ENCODE measurements around the gene HTRA3. TPM values are rescaled to one million over a fixed set of nuclear protein-coding genes. Genes with fewer than 3 reads are reported as not detected.

Gene HTRA3
- total and polyA plus RNA-seq, 2 of the 8 experiments (the other 6 are each of a cell fraction or from before 2014, with no cell fraction given), result 3.2 to 5.8 TPM

DNA sequence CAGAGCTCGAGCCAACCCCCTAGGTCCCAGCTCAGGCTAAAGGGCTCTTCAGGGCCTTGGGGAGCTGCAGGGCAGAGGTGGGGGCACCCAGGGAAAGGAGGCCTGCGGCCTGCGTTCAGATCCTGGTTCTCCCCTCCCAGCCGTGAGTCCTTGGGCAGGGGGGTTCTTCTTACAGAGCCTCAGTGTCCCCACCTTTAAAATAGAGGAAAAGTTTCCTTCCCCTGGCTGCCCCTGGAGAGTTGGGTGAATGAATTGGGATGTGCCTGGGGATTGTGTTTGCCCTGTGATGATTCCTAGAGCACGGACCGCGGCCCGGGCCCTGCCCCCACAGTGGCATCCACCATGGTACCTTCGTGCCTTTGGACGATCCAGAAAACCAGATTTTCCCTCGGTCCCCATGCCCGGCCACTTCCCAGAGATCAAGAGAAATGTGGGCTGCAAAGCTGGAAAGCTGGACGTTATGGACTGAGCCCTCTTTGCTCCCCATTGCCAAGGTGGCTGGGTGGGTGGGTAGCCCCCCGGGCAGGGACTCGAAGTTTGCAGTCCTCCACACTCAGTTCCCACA, 11.4 kb downstream of the HTRA3 start:
- H3K36me3 ChIP-seq (ENCODE audit: control insufficient read depth in 2 of 4, insufficient read depth in 4 of 4, low read length in 3 of 4), result no peaks in the 10 kb centered on the region
- H3K79me1 ChIP-seq (ENCODE audit: low read depth, low read length), result no peaks in the 10 kb centered on the region
- POLR2A ChIA-PET (ENCODE audit: partially characterized antibody), result interaction anchor here (1.6 kb wide), 1 partner anchor 10 kb away, joined by 4 read pairs; no protein-coding TSS in a partner anchor
- H3K23ac ChIP-seq (ENCODE audit: insufficient read length), result no peak overlapping the region
- H4K5ac ChIP-seq (ENCODE audit: insufficient read length, low read depth, low read length), result no peak overlapping the region
- no peak overlapping the region for H2BK20ac ChIP-seq (ENCODE audit: low read length)
- H3K4ac ChIP-seq (replicated peaks; ENCODE audit: insufficient read length, low read depth, low read length), result no peak overlapping the region
- H3K9me3 ChIP-seq (ENCODE audit: insufficient read depth in 2 of 2, low read depth in 1 of 2, low read length in 1 of 2), result no peaks in the 10 kb centered on the region
- H3K79me2 ChIP-seq (ENCODE audit: control insufficient read depth in 1 of 2, insufficient read depth in 2 of 2, low read length in 2 of 2), result no peaks in the 10 kb centered on the region
- no peaks in the 10 kb centered on the region for H3K27me3 ChIP-seq (replicated peaks in 1 of 4; ENCODE audit: control insufficient read depth in 3 of 4, extremely low read depth in 1 of 4, insufficient read depth in 3 of 4, low read length in 3 of 4)
- DNase-seq (ENCODE audit: low read depth in 1 of 2, low spot score in 2 of 2) (no peak), FAIRE-seq (no peak)
- H3K4me2 ChIP-seq (ENCODE audit: insufficient read depth in 1 of 2, low read depth in 2 of 2, low read length in 2 of 2), result no peak overlapping the region
- no peak overlapping the region for H3K18ac ChIP-seq (ENCODE audit: extremely low read depth, low read length)
- H3K23me2 ChIP-seq (ENCODE audit: low read depth, low read length), result no peaks in the 10 kb centered on the region
- no peak overlapping the region for H3K27ac ChIP-seq (ENCODE audit: low read depth, low read length)
- no peak overlapping the region for H2BK5ac ChIP-seq (ENCODE audit: low read depth, low read length)
- H4K91ac ChIP-seq (replicated peaks; ENCODE audit: insufficient read length, low read length), result no peak overlapping the region
- CTCF ChIA-PET (ENCODE audit: partially characterized antibody), result interaction anchor here (0.6 to 3.7 kb wide), 7 partner anchors 9 to 716 kb away, joined by 3 to 14 read pairs (median 4); no protein-coding TSS in a partner anchor
- no peak overlapping the region for H2AFZ ChIP-seq (ENCODE audit: low read length)
- H3K14ac ChIP-seq (ENCODE audit: insufficient read length), result no peak overlapping the region
- no peak overlapping the region for H2BK120ac ChIP-seq (replicated peaks; ENCODE audit: low read depth, low read length)
- H3K56ac ChIP-seq (replicated peaks; ENCODE audit: insufficient read length, low read depth, low read length), result no peak overlapping the region
- no peak overlapping the region for H3K4me3 ChIP-seq (ENCODE audit: extremely low read depth in 1 of 4, insufficient read depth in 2 of 4, low read depth in 3 of 4, low read length in 4 of 4)
- no peak overlapping the region for H3K9ac ChIP-seq (replicated peaks in 1 of 4; ENCODE audit: extremely low read depth in 1 of 4, low read depth in 3 of 4, low read length in 3 of 4)
- no peak overlapping the region; the same call in 1 of the 2 replicates for H4K8ac ChIP-seq (ENCODE audit: extremely low read depth, insufficient read depth, low read length)
- no peak overlapping the region for H2BK12ac ChIP-seq (ENCODE audit: low read depth, low read length)
- WGBS, 2 experiments (ENCODE audit: extremely low coverage in 1 of 2, insufficient coverage in 1 of 2, insufficient read length in 1 of 2, insufficient replicate concordance in 2 of 2, low coverage in 1 of 2, low lambda C conversion rate in 2 of 2, missing lambda C conversion rate in 1 of 2), result 90% methylated on average over 15 of the region's 15 CpGs; no CpG with 5 or more reads in 1 of the 2 experiments
- H2BK15ac ChIP-seq (ENCODE audit: low read length), result no peak overlapping the region
- H4K20me1 ChIP-seq (replicated peaks in 1 of 2; ENCODE audit: control insufficient read depth in 1 of 2, insufficient read depth in 2 of 2, low read length in 2 of 2), result peaks cover 0 to 3% of the 10 kb centered on the region in 2 experiments
- no peak overlapping the region for H2AK5ac ChIP-seq (ENCODE audit: low read depth, low read length)
- H3K4me1 ChIP-seq (replicated peaks in 1 of 4; ENCODE audit: control insufficient read depth in 3 of 4, insufficient read depth in 4 of 4, low read length in 3 of 4), result no peaks in the 10 kb centered on the region
- TF ChIP-seq POLR2AphosphoS5 (IDR thresholded peaks at IDR 0.05; ENCODE audit: low read depth, low read length) (no peak), EGR1 (IDR thresholded peaks at IDR 0.05; ENCODE audit: borderline replicate concordance, low read depth, low read length) (no peak), JUN (IDR thresholded peaks at IDR 0.05; ENCODE audit: low read depth, low read length) (no peak), RAD21 (IDR thresholded peaks at IDR 0.05 in 1 of 2, conservative IDR thresholded peaks at IDR 0.05 in 1 of 2; ENCODE audit: low read depth in 2 of 2, low read length in 2 of 2) (no peak), SIX5 (IDR thresholded peaks at IDR 0.05; ENCODE audit: low read depth, low read length) (no peak), SAP30 (IDR thresholded peaks at IDR 0.05; ENCODE audit: insufficient read depth, insufficient replicate concordance, low read length) (no peak), PHF8 (conservative IDR thresholded peaks at IDR 0.05; ENCODE audit: low read depth, low read length) (no peak), GABPA (IDR thresholded peaks at IDR 0.05; ENCODE audit: borderline replicate concordance, insufficient read depth, low read length) (no peak), BRCA1 (IDR thresholded peaks at IDR 0.05; ENCODE audit: low read depth, low read length) (no peak), RXRA (IDR thresholded peaks at IDR 0.05; ENCODE audit: insufficient read depth, low read depth, low read length) (no peak), TCF12 (IDR thresholded peaks at IDR 0.05; ENCODE audit: low read depth, low read length) (no peak), HDAC6 (IDR thresholded peaks at IDR 0.05; ENCODE audit: low read depth, low read length) (no peak), BACH1 (IDR thresholded peaks at IDR 0.05; ENCODE audit: low read length) (no peak), CBX8 (IDR thresholded peaks at IDR 0.05; ENCODE audit: borderline replicate concordance, low read depth, low read length) (no peak)

All from H1 (cell line).